Activated T-cell treated with anti-CD3 and anti-CD28 coated beads, Interleukin-2, amount 50 U/mL, for 1 hour (primary cell): ENCODE data around the gene FAM53A.

Experiments
- DNase-seq: peaks from one replicate; pipeline ENCODE4 v3.0.0-alpha.2; 2020

The FAM53A gene

DNA sequence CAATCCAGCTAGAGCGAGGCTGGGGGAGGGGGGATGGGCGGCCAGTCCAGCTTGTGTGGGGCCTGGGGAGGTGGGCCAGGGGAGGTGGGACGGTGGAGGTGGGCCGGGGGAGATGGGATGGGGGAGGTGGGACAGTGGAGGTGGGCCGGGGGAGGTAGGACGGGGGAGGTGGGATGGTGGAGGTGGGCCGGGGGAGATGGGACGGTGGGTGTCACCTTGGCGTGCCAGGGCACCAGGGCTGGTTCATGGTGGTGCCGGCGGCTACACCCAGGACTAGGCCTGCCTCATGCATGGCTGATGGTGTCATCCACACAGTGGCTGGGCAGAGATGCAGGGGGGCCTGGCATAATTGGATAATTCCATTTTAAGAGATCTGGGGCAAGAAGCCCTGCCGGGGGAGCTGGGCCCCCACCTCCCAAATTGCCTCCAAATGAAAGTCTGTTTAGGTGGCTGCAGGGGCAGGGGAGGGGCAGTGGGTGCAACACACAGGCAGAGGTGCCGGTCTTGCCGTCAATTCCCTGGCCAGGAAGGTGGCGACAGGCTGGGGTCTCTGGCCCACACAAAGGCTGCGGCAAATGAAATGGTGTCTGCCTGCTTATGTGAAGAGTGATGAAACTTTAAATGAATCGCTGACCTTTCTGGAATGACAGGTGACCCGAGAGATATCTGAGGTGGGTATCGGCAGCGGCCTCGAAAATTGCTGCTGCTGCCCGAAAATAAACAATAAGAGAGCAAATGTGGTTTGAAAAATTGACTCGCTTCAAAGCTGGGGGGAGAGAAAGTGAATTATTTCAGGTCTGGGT lies 82.1 kb downstream of the FAM53A start:
- DNase-seq = no peak

DNA sequence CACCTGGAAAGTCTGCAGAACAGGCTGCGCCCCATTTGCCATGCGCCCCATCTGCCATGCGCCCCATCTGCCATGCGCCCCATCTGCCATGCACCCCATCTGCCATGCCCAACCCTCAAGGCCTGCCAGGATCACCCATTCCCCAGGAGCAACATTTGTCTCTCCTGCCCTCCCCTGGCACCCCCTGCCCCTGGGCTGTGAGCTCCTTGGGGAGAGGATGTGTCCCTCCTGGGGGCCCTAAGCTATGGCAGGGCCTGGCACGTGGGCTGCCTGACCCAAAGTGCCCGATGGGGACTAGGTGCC lies 82.6 kb downstream of the FAM53A start:
- no peak for DNase-seq

GRCh38 chr4:1600811-1601532 lies 83.1 kb downstream of the FAM53A start:
- no peak for DNase-seq

- DNase-seq = no peak
These were observed 83.8 kb downstream of the FAM53A start for GRCh38 chr4:1600211-1600780.

GRCh38 chr4:1599491-1600210 lies 84.5 kb downstream of the FAM53A start:
- no peak for DNase-seq

- no peak for DNase-seq
These were observed 85.1 kb downstream of the FAM53A start for GRCh38 chr4:1599026-1599481.

DNA sequence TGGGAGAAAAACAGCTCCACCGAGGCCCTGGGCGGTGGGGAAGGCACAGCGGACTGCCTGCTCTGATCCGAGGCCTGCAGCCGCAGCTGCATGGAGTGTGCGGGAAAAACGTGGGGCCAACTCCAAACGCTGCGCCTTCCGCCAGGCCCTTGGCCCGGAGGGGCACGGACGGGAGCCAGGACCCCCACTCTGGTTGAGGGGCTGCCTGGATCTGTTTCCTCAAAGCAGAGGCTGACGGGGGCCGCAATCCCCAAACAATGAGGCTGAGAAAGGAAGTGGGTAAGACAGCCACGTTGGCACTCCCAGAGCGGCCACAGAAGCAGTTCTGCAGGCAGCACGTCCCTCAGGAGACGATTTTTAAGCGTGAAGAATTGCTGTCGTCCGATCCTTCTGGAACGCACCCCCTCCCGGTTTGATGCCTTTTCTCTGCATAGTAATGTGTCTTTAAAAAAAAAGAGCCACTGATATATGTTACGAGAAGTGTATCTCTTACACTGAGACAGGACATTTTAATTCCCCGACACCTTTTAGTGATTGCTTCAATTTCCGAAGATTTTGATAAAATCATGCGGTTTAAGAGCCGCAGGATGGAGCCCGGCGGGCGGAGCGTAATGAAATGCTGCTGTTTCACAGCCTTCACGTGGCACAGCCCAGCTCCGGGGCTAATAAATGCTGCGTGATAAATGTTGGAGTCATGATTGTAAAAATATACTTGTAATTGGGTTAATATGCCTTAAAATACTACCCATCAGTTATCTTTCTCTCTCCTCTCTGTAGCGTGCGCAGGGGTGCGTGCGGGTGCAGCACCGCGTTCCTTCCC lies 85.7 kb downstream of the FAM53A start:
- no peak for DNase-seq

DNA sequence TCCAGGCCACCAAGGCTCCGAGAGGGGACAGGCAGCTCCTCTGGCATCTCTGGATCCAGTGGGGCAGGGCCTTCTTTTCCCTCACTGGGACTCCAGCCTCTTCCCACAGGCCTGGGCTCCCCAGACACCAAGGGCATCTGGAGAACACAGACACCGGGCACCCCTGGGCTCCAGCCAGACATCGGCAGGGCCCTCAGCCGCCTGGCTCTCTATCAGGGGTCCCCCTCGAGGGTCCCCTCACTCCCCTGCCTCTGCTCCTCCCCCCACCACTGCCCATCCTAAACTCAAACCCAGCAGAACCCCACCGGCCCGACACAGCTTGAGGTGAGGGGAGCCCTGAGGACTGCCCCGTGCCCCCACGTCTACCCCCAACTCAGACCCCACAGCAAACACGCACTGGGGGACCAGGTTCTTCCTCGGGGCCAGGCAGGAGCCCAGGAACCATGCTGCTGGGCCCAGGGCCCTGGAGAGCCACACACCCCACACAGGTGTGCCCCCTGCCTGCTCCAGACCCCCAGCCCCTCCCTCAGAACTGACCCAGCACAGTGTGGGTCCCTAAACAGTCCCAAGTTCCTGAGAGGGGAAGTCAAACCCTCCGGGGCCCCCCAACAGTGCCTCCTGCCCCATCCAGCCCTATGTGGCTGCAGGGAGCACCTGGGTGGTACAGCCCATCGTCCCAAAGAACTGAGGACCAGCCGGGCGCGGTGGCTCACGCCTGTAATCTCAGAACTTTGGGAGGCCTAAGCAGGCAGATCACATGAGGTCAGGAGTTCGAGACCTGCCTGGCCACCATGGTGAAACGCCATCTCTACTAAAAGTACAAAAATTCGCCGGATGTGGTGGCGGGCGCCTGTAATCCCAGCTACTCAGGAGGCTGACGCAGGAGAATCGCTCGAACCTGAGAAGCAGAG lies 86.8 kb downstream of the FAM53A start:
- no peak for DNase-seq

- no peak for DNase-seq
These were observed 87.7 kb downstream of the FAM53A start for GRCh38 chr4:1596393-1596792.

GRCh38 chr4:1595789-1596325 lies 88.3 kb downstream of the FAM53A start:
- no peak for DNase-seq

- no peak for DNase-seq
These were observed 89.0 kb downstream of the FAM53A start for GRCh38 chr4:1594871-1595788.

DNA sequence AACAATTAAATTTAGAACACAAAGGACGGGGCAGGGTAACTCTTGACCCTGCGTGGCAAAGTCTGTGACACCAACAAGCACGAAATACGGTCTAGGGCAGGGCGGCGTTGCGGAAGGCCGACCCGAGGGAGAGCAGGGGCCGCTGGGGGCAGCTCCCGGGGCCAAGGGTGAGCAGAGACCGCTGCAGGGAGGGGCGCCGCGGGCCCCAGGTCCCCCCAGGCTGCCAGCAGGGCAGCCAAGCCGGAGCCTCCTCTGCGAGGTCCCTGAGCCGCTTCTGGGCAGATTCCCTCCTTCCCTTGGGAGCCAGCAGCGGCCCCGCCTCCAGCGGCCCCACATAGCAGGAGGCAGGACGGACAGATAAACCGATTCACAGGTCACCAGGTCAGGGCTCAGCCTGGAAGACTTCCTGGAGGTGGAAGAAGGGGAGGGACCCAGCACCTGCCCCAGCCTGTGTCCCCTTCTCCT lies 90.2 kb downstream of the FAM53A start:
- no peak for DNase-seq

GRCh38 chr4:1593458-1593857 lies 90.7 kb downstream of the FAM53A start:
- DNase-seq = no peak

GRCh38 chr4:1592709-1593417 lies 91.2 kb downstream of the FAM53A start:
- DNase-seq = no peak

DNA sequence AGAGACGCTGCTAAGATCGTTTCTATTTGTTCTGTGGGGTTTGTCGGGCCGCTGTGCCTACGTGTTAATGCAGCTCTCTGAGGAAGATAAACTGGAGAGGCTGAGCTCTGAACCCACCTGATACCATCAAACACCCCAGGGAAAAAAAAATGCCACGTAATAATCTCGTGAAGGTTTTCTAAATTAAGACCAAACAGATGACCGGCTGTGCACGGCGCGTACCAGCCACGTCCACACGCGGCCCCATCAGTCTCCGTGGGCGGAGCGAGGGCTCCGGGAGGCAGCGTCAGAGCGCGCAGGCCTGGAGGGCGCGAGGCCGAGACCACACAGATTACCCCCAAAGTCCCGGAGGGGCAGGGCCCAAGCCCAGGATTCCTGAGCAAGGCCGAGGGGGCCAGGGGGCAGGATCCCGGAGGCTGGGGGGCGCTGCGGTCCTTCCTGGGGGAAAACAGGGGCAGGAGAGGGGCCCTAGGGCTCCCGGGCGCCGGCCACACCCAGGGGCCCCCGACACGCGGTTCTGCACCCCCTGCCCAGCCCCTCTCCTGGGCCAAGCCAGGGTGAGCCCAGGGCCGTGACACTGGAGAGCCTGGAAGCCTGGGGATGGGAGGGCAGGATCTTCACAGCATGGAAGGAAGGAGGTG lies 91.9 kb downstream of the FAM53A start:
- DNase-seq = no peak

- DNase-seq = no peak
These were observed 93.0 kb downstream of the FAM53A start for GRCh38 chr4:1591107-1591506.

DNA sequence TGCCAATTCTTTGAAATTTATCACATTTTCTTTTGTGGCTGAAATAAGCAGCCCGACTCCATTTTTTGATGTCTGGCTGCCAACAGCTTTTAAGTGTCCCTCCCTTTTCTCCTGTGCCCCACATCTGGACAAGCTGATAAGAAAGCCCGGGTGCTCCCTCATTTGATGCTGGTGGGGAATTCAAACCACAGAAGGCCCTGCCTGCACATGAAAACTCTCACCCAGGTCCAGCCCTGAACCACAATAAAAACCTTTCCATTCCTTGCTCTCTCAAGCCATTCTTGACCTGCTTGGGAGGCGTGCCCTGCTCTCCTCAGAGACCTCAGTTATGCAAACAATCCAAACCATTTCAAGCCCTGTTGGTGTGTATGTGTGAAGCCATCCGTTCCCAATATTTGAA lies 93.9 kb downstream of the FAM53A start:
- DNase-seq = no peak
